Smooth muscle cell (in vitro differentiated cells): ENCODE measurements around the gene KLF15. TPM values are rescaled to one million over a fixed set of nuclear protein-coding genes. Genes with fewer than 3 reads are reported as not detected.

Source experiments
- DNase-seq: peaks from one replicate; lab custom pipeline; 2025; ENCODE audit not compliant: unreplicated experiment; lab: John Stamatoyannopoulos, UW
- H2AFZ ChIP-seq: fragments of 200-600 bp; sonication (generic); 2 replicates; pipeline ENCODE4 v1.6.0; 2016; ENCODE audit warnings: antibody characterized with exemption, low read depth, mild to moderate bottlenecking
- H3F3A ChIP-seq: fragments of 200-600 bp; sonication (generic); 2 replicates; pipeline ENCODE4 v1.6.0; 2017; ENCODE audit warnings: antibody characterized with exemption, low read depth
- H3K27ac ChIP-seq: fragments of 200-600 bp; sonication (generic); 2 replicates; pipeline ENCODE4 v1.5.1; 2016; ENCODE audit warnings: low read depth, mild to moderate bottlenecking
- H3K27me3 ChIP-seq: fragments of 200-600 bp; sonication (generic); 2 replicates; pipeline ENCODE4 v1.6.1; 2016; ENCODE audit warnings: low read depth, mild to moderate bottlenecking
- H3K36me3 ChIP-seq: fragments of 200-600 bp; sonication (generic); 2 replicates; pipeline ENCODE4 v1.5.1; 2016; ENCODE audit warnings: low read depth
- H3K4me1 ChIP-seq: fragments of 200-600 bp; sonication (generic); 2 replicates; pipeline ENCODE4 v1.5.1; 2016; ENCODE audit warnings: low read depth
- H3K4me2 ChIP-seq: fragments of 200-600 bp; sonication (generic); 2 replicates; pipeline ENCODE4 v1.6.0; 2016; ENCODE audit warnings: mild to moderate bottlenecking
- H3K4me3 ChIP-seq: fragments of 200-600 bp; sonication (generic); 2 replicates; pipeline ENCODE4 v1.5.1; 2016; ENCODE audit warnings: mild to moderate bottlenecking
- H3K79me2 ChIP-seq: fragments of 200-600 bp; sonication (generic); 2 replicates; pipeline ENCODE4 v1.6.0; 2016; ENCODE audit warnings: low read depth, mild to moderate bottlenecking
- H3K9ac ChIP-seq: fragments of 200-600 bp; sonication (generic); 2 replicates; pipeline ENCODE4 v1.6.0; 2016; ENCODE audit warnings: low read depth
- H3K9me3 ChIP-seq: fragments of 200-600 bp; sonication (generic); replicated peaks from 2 replicates; pipeline ENCODE4 v1.5.1; 2016; ENCODE audit warnings: low read depth
- H4K20me1 ChIP-seq: fragments of 200-600 bp; sonication (generic); 2 replicates; pipeline ENCODE4 v1.6.0; 2016; ENCODE audit warnings: low read depth
- WGBS: methylation state at CpG from one replicate; pipeline ENCODE4 v1.1.7; 2016; ENCODE audit warnings: low lambda C conversion rate; 5-methylcytosine and 5-hydroxymethylcytosine counted together
- polyA plus RNA-seq: library from polyadenylated mRNA; unstranded; fragments of >200 nt; fragmentation: Nextera tagmentation; extraction: Ambion mirVana; gene quantifications from 2 replicates; pipeline ENCODE4 v1.2.1, GENCODE V29; 2016
- total RNA-seq: library from RNA; depleted of rRNA; stranded (reverse); fragments of >200 nt; gene quantifications from 2 replicates; pipeline ENCODE4 v1.2.3, GENCODE V29; 2014
- TF ChIP-seq, protein P1 (sequence below): fragments of 200-600 bp; sonication (generic); IDR thresholded peaks from 2 replicates; pipeline ENCODE4 v1.5.1; 2017; ENCODE audit warnings: borderline replicate concordance, mild to moderate bottlenecking, antibody characterized with exemption; ENCODE audit not compliant: insufficient read depth, poor library complexity, severe bottlenecking

The KLF15 gene
- total and polyA plus RNA-seq, 2 experiments from 2014 or later: not detected

- no peaks in the 10 kb centered on the region for H3K9me3 ChIP-seq
- no peak overlapping the region for H2AFZ ChIP-seq
- DNase-seq: no peak
- no peaks in the 10 kb centered on the region for H3K79me2 ChIP-seq
- no peak overlapping the region for H3K27ac ChIP-seq
- peaks cover 11% of the 10 kb centered on the region for H3K4me1 ChIP-seq
- no peak overlapping the region for H3K4me2 ChIP-seq
- no peak overlapping the region for H3K4me3 ChIP-seq
- H3F3A ChIP-seq: no peaks in the 10 kb centered on the region
- no peaks in the 10 kb centered on the region for H3K36me3 ChIP-seq
- H4K20me1 ChIP-seq: no peaks in the 10 kb centered on the region
- peaks cover 3% of the 10 kb centered on the region for H3K27me3 ChIP-seq
- TF ChIP-seq, protein P1, sequence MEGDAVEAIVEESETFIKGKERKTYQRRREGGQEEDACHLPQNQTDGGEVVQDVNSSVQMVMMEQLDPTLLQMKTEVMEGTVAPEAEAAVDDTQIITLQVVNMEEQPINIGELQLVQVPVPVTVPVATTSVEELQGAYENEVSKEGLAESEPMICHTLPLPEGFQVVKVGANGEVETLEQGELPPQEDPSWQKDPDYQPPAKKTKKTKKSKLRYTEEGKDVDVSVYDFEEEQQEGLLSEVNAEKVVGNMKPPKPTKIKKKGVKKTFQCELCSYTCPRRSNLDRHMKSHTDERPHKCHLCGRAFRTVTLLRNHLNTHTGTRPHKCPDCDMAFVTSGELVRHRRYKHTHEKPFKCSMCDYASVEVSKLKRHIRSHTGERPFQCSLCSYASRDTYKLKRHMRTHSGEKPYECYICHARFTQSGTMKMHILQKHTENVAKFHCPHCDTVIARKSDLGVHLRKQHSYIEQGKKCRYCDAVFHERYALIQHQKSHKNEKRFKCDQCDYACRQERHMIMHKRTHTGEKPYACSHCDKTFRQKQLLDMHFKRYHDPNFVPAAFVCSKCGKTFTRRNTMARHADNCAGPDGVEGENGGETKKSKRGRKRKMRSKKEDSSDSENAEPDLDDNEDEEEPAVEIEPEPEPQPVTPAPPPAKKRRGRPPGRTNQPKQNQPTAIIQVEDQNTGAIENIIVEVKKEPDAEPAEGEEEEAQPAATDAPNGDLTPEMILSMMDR: no peak
- no peak overlapping the region for H3K9ac ChIP-seq
- 94% methylated on average over 27 of the region's 27 CpGs for WGBS
These were observed 4.4 kb downstream of the KLF15 start for GRCh38 chr3:126352476-126353454.

GRCh38 chr3:126351771-126352475, 5.3 kb downstream of the KLF15 start:
- Histone ChIP-seq H3K79me2 (no peaks in the 10 kb centered on the region), H2AFZ (no peak overlapping the region), H3K27me3 (no peaks in the 10 kb centered on the region), H3K27ac (no peak overlapping the region), H3K4me3 (no peak overlapping the region), H4K20me1 (no peaks in the 10 kb centered on the region), H3K4me1 (peaks cover 11% of the 10 kb centered on the region), H3K9me3 (no peaks in the 10 kb centered on the region), H3K36me3 (no peaks in the 10 kb centered on the region), H3K4me2 (no peak overlapping the region), H3F3A (no peaks in the 10 kb centered on the region), H3K9ac (no peak overlapping the region)
- TF ChIP-seq, protein P1: no peak
- DNase-seq: no peak
- WGBS: 95% methylated on average over 18 of the region's 18 CpGs

GRCh38 chr3:126351086-126351770, 6.0 kb downstream of the KLF15 start:
- Histone ChIP-seq H3K4me3 (no peak overlapping the region), H4K20me1 (no peaks in the 10 kb centered on the region), H3F3A (no peaks in the 10 kb centered on the region), H3K79me2 (no peaks in the 10 kb centered on the region), H3K4me2 (no peak overlapping the region), H2AFZ (no peak overlapping the region), H3K9me3 (no peaks in the 10 kb centered on the region), H3K4me1 (peaks cover 5% of the 10 kb centered on the region), H3K9ac (no peak overlapping the region), H3K27me3 (no peaks in the 10 kb centered on the region), H3K36me3 (no peaks in the 10 kb centered on the region), H3K27ac (no peak overlapping the region)
- TF ChIP-seq, protein P1: no peak
- 95% methylated on average over 10 of the region's 10 CpGs for WGBS
- no peak for DNase-seq
